Measurements from ENCODE around the gene CEP20.
"Not testable (repeated sequence)": the region's sequence is repeated elsewhere in the genome, so short reads cannot be mapped to it uniquely, and the experiment has no call there.

The CEP20 gene, protein sequence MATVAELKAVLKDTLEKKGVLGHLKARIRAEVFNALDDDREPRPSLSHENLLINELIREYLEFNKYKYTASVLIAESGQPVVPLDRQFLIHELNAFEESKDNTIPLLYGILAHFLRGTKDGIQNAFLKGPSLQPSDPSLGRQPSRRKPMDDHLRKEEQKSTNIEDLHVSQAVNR

DNA sequence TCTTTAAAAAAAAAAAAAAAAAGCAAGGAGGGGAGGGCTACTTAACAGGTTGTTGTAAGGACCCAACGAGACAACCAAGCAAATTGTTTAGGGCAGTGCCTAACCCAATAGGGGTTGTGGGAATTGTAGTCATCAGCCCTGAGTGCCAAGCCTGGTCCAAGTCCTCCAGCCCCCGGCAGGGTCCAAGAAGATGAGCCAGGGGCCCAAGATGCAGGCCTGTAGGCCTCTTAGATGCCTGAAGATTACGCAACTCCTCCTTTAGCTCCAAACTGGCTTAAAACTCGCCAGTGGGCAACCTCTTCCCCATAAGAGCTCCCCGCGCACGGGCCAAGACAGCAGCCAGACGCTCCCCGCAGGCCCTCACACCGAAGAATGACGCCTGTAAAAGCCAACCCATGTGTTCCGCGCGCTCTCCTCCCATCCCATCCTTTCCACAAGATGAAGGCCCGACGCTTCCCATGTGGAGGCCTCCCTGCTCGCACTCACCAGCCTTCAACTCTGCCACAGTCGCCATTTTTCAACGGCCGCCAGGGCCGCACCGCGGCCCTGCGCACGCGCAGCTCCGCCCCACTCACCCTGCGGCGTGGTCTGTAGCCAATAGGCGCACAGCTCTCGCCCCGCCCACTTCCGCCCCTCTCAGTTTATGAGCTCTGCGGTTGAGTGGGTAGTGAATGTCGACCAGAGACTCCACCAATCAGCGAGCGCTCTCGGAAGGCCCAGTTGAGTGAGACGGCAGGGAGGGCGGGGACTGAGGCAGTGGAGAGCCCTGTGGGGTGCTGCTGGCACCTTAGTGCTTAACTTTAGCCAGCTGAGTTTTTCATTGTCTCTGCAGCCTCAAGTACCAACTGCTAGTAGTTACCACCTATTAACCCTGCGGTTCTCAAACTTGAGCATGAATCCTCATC is at the start of gene CEP20:
Gene CEP20, minus strand, starts transcription at position 532 of the 905 bp plus-strand sequence. Its CDS starts 18 bp downstream, at position 514.
- TF ChIP-seq, protein P1, sequence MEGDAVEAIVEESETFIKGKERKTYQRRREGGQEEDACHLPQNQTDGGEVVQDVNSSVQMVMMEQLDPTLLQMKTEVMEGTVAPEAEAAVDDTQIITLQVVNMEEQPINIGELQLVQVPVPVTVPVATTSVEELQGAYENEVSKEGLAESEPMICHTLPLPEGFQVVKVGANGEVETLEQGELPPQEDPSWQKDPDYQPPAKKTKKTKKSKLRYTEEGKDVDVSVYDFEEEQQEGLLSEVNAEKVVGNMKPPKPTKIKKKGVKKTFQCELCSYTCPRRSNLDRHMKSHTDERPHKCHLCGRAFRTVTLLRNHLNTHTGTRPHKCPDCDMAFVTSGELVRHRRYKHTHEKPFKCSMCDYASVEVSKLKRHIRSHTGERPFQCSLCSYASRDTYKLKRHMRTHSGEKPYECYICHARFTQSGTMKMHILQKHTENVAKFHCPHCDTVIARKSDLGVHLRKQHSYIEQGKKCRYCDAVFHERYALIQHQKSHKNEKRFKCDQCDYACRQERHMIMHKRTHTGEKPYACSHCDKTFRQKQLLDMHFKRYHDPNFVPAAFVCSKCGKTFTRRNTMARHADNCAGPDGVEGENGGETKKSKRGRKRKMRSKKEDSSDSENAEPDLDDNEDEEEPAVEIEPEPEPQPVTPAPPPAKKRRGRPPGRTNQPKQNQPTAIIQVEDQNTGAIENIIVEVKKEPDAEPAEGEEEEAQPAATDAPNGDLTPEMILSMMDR (IDR thresholded peaks at IDR 0.05; ENCODE audit: low read length, missing control alignments) = no peak
- peak; percentile 99 for DNase-seq (ENCODE audit: low read depth)
- peak within 1 kb of the TSS; percentile 71 for H3K4me3 ChIP-seq (replicated peaks; ENCODE audit: low read depth, low read length)

DNA sequence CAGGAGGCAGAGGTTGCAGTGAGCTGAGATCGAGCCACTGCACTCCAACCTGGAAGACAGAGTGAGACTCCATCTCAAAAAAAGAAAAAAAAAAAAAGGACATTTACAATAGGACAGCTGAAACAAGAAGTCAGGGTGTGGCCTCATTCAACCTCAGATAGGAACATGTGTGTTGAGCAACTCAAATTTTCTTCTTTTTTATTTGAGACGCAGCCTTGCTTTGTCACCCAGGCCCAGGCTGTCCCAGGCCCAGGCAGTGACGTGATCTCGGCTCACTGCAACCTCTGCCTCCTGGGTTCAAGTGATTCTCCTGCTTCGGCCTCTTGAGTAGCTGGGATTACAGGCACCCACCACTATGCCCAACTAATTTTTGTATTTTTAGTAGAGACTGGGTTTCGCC is 48.4 kb upstream of the CEP20 start:
- not testable (repeated sequence) for H3K4me3 ChIP-seq (replicated peaks; ENCODE audit: low read depth, low read length); DNase-seq (ENCODE audit: low read depth)

DNA sequence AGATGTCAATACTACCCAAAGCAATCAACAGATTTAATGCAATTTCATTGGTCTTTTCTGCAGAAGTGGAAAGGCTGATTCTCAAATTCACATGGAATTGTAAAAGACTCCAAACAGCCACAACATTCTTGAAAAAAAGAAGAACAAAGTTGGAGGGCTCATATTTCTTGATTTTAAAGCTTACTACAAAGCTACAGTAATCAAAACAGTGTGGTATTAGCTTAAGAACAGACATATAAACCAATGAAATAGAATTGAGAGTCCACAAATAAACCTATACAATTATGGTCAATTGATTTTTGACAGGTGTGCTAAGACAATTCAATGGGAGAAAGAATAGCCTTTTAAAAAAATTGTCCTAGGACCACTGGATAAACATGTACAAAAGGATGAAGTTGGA is 46.6 kb upstream of the CEP20 start:
- H3K4me3 ChIP-seq (replicated peaks; ENCODE audit: low read depth, low read length) = no peak overlapping the region
- no peak for DNase-seq (ENCODE audit: low read depth)
- TF ChIP-seq, protein P1 (IDR thresholded peaks at IDR 0.05; ENCODE audit: low read length, missing control alignments) = no peak

DNA sequence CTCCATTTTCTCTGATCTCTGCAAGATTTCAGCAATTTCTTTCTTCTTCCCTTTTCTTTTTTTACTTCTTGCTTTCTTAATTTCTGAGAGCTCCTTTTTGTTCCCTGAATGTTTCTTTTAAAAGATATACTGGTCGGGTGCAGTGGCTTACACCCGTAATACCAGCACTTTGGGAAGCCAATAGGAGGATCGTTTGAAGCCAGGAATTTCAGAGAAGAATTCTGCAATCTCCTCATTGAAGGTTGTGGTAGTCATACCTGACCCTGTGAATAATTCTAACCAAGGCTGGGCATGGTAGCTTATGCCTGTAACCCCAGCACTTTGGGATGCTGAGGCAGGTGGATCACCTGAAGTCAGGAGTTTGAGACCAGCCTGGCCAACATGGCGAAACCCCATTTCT is 45.4 kb upstream of the CEP20 start:
- TF ChIP-seq, protein P1 (IDR thresholded peaks at IDR 0.05; ENCODE audit: low read length, missing control alignments) = no peak
- no peak overlapping the region for H3K4me3 ChIP-seq (replicated peaks; ENCODE audit: low read depth, low read length)
- DNase-seq (ENCODE audit: low read depth) = no peak

DNA sequence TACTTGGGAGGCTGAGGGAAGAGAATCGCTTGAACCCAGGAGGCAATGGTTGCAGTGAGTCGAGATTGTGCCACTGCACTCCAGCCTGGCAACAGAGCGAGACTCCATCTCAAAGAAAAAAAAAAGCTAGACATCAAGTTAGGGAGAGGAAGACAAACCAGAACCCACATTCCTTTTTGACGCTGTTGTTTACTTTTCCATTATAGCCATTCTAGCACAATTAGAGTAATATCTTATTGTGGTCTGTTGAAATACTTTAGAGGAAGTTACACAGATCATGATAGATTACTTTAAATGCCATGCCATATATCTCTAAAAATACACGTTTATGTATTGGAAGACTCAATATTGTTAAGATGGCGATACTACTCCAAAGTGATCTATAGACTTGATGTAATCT is 44.5 kb upstream of the CEP20 start:
- TF ChIP-seq, protein P1 (IDR thresholded peaks at IDR 0.05; ENCODE audit: low read length, missing control alignments) = no peak
- no peak overlapping the region for H3K4me3 ChIP-seq (replicated peaks; ENCODE audit: low read depth, low read length)
- DNase-seq (ENCODE audit: low read depth) = no peak

DNA sequence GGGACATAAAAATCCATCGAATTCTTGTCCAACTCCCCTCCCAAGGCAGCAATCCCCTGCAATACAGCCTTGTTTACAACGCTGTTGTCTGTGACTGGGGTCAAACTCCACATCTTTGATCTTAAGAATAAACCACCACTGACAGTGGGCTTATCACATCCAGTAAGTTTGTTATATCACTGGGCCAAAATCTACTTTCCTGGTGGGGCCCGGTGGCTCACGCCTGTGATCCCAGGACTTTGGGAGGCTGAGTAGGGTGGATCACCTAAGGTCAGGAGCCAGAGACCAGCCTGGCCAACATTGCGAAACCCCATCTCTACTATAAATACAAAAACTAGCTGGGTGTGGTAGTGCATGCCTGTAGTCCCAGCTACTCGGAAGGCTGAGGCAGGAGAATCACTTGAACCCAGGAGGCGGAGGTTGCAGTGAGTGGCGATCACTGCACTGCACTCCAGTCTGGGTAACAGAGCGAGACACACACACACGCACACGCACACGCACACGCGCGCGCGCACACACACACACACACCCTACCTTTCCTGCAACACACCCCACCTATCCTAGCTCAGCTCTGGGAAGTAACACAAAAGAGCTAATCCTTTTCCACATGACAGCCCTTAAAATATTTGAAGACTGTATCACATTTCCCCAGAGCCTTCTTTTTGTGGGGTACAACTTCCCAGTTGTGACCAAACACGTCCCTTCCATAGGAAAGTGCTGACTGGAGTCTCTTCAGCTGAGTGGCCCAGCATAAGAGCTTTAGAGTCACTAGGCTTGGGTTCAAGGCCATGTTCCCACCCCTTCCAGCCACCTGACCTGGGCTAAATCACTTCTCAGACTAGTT is 40.1 kb upstream of the CEP20 start:
- TF ChIP-seq, protein P1 (IDR thresholded peaks at IDR 0.05; ENCODE audit: low read length, missing control alignments) = no peak
- no peak overlapping the region for H3K4me3 ChIP-seq (replicated peaks; ENCODE audit: low read depth, low read length)
- no peak for DNase-seq (ENCODE audit: low read depth)

DNA sequence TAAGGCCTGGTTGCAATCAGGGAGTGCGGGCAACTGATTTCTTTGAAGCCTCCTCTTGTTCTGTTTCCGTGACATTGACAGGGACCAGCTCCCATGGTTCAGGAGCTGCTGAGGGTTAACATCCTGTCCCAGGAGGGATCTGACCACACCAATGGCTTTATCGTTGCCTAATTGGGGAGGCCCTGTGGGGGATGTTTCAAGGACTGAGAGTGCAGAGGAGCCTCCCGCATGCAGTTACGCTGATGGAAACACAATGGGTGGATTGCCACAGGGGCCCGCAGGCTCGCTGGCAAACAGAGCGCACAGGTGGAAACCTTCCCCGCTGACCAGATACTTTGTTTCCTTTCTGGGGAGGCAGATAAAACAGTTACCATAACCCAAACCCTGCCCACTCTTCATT is 37.2 kb upstream of the CEP20 start:
- DNase-seq (ENCODE audit: low read depth) = no peak
- no peak overlapping the region for H3K4me3 ChIP-seq (replicated peaks; ENCODE audit: low read depth, low read length)
- TF ChIP-seq, protein P1 (IDR thresholded peaks at IDR 0.05; ENCODE audit: low read length, missing control alignments) = no peak
